ENCODE measurements around the gene NR5A1. TPM values are rescaled to one million over a fixed set of nuclear protein-coding genes. Genes with fewer than 3 reads are reported as not detected.

NR5A1 gene
- total RNA-seq, 1 experiment from 2014 or later = 0.09 TPM

DNA sequence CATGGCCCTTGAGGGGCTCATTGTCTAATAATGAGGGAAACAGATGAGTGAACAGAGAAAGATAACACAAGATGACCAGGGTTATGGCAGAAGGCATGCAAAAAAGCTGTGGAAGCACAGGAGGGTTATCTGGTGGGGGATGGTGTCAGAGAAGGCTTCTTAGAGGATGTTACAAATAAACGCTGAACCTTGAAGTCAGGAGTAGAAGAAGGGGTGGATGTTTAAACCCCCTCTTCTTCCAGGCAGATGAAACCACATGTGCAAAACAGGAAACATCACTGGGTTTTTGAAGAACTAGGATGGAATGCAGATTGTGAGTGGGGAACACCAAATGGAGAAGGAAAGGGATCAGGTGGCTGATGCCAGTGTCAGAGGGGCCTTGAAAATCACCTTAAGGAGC, 41.8 kb upstream of the NR5A1 start:
- POLR2A ChIA-PET = no interaction called here

GRCh38 chr9:124544535-124544934, 37.3 kb upstream of the NR5A1 start:
- H3K27me3 ChIP-seq (replicated peaks; ENCODE audit: control insufficient read depth, insufficient read depth, low read length) = no peaks in the 10 kb centered on the region
- Mint-ChIP-seq H3K27ac (ENCODE audit: unreplicated experiment) (no peak overlapping the region), H3K27me3 (ENCODE audit: insufficient read depth, unreplicated experiment) (no peaks in the 10 kb centered on the region), H3K9me3 (ENCODE audit: unreplicated experiment) (no peaks in the 10 kb centered on the region), H3K4me1 (ENCODE audit: low read depth, unreplicated experiment) (no peaks in the 10 kb centered on the region), H3K4me3 (ENCODE audit: unreplicated experiment) (no peak overlapping the region), H3K36me3 (ENCODE audit: insufficient read depth, unreplicated experiment) (peaks cover 5% of the 10 kb centered on the region)
- DNase-seq = no peak
- 0 out of 2 replicates have a peak, but pooled peaks cover 3% of the 10 kb centered on the region for H3K4me1 ChIP-seq
- CTCF ChIA-PET = interaction anchor here (0.6 kb wide), 1 partner anchor 8 kb away, joined by 4 read pairs; no protein-coding TSS in a partner anchor
- BruUV-seq (replicated peaks) = no TSS peak
- TF ChIP-seq, protein P1, sequence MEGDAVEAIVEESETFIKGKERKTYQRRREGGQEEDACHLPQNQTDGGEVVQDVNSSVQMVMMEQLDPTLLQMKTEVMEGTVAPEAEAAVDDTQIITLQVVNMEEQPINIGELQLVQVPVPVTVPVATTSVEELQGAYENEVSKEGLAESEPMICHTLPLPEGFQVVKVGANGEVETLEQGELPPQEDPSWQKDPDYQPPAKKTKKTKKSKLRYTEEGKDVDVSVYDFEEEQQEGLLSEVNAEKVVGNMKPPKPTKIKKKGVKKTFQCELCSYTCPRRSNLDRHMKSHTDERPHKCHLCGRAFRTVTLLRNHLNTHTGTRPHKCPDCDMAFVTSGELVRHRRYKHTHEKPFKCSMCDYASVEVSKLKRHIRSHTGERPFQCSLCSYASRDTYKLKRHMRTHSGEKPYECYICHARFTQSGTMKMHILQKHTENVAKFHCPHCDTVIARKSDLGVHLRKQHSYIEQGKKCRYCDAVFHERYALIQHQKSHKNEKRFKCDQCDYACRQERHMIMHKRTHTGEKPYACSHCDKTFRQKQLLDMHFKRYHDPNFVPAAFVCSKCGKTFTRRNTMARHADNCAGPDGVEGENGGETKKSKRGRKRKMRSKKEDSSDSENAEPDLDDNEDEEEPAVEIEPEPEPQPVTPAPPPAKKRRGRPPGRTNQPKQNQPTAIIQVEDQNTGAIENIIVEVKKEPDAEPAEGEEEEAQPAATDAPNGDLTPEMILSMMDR (IDR thresholded peaks at IDR 0.05; ENCODE audit: insufficient read depth in 1 of 2, low read depth in 1 of 2, low read length in 1 of 2, severe bottlenecking in 1 of 2, unreplicated experiment in 1 of 2) = no peak
- H3K36me3 ChIP-seq (ENCODE audit: control insufficient read depth, insufficient read depth, low read length) = no peaks in the 10 kb centered on the region
- no peaks in the 10 kb centered on the region for H3K9me3 ChIP-seq
- no peak overlapping the region for H3K4me3 ChIP-seq (ENCODE audit: low read depth, low read length)
- POLR2A ChIA-PET = no interaction called here
- intact Hi-C loops (cut with micrococcal nuclease; ENCODE audit: unreplicated experiment) = no loop called here

More for the DNA sequence above, 41.8 kb upstream of the NR5A1 start:
- Histone ChIP-seq H3K9me3 (no peaks in the 10 kb centered on the region), H3K4me3 (ENCODE audit: low read depth, low read length) (no peak overlapping the region), H3K4me1 (peaks cover 9% of the 10 kb centered on the region; the same call in 1 of the 2 replicates), H3K36me3 (ENCODE audit: control insufficient read depth, insufficient read depth, low read length) (no peaks in the 10 kb centered on the region), H3K27me3 (replicated peaks; ENCODE audit: control insufficient read depth, insufficient read depth, low read length) (no peaks in the 10 kb centered on the region)
- Mint-ChIP-seq H3K36me3 (ENCODE audit: insufficient read depth, unreplicated experiment) (peaks cover 5% of the 10 kb centered on the region), H3K27me3 (ENCODE audit: insufficient read depth, unreplicated experiment) (no peaks in the 10 kb centered on the region), H3K9me3 (ENCODE audit: unreplicated experiment) (no peaks in the 10 kb centered on the region), H3K4me3 (ENCODE audit: unreplicated experiment) (no peak overlapping the region), H3K4me1 (ENCODE audit: low read depth, unreplicated experiment) (no peaks in the 10 kb centered on the region), H3K27ac (ENCODE audit: unreplicated experiment) (no peak overlapping the region)
- intact Hi-C loops (cut with micrococcal nuclease; ENCODE audit: unreplicated experiment) = no loop called here
- CTCF ChIA-PET = no interaction called here
- no peak for DNase-seq
- BruUV-seq (replicated peaks) = no TSS peak
- TF ChIP-seq, protein P1 (IDR thresholded peaks at IDR 0.05; ENCODE audit: insufficient read depth in 1 of 2, low read depth in 1 of 2, low read length in 1 of 2, severe bottlenecking in 1 of 2, unreplicated experiment in 1 of 2) = no peak

GRCh38 chr9:124541824-124542223, 34.6 kb upstream of the NR5A1 start:
- TF ChIP-seq, protein P1 (IDR thresholded peaks at IDR 0.05; ENCODE audit: insufficient read depth in 1 of 2, low read depth in 1 of 2, low read length in 1 of 2, severe bottlenecking in 1 of 2, unreplicated experiment in 1 of 2) = no peak
- intact Hi-C loops (cut with micrococcal nuclease; ENCODE audit: unreplicated experiment) = no loop called here
- Histone ChIP-seq H3K4me1 (0 out of 2 replicates have a peak, but pooled peaks cover 3% of the 10 kb centered on the region), H3K4me3 (ENCODE audit: low read depth, low read length) (no peak overlapping the region), H3K27me3 (replicated peaks; ENCODE audit: control insufficient read depth, insufficient read depth, low read length) (no peaks in the 10 kb centered on the region), H3K9me3 (no peaks in the 10 kb centered on the region), H3K36me3 (ENCODE audit: control insufficient read depth, insufficient read depth, low read length) (no peaks in the 10 kb centered on the region; the same call in 1 of the 2 replicates)
- BruUV-seq (replicated peaks) = no TSS peak
- H3K9me3 Mint-ChIP-seq (ENCODE audit: unreplicated experiment) = no peaks in the 10 kb centered on the region
- no peaks in the 10 kb centered on the region for H3K27me3 Mint-ChIP-seq (ENCODE audit: insufficient read depth, unreplicated experiment)
- no peak overlapping the region for H3K27ac Mint-ChIP-seq (ENCODE audit: unreplicated experiment)
- ChIA-PET POLR2A (no interaction called here), CTCF (no interaction called here)
- H3K4me1 Mint-ChIP-seq (ENCODE audit: low read depth, unreplicated experiment) = no peaks in the 10 kb centered on the region
- no peak overlapping the region for H3K4me3 Mint-ChIP-seq (ENCODE audit: unreplicated experiment)
- no peaks in the 10 kb centered on the region for H3K36me3 Mint-ChIP-seq (ENCODE audit: insufficient read depth, unreplicated experiment)
- no peak for DNase-seq

Measured in Caco-2 (cell line).